HTERT RPE-1 (cell line): ENCODE data around the gene GAL3ST3.
"Not testable (repeated sequence)": the region's sequence is repeated elsewhere in the genome, so short reads cannot be mapped to it uniquely, and the experiment has no call there.

Experiments
- in situ Hi-C: fragments of 300-500 bp; cut with MboI; formaldehyde crosslinking; loops from 4 replicates; pipeline ENCODE4 v1.14.3; 2020; ENCODE audit warnings: low sequenced_read_pairs

The GAL3ST3 gene

GRCh38 chr11:66045177-66045639 lies 3.8 kb downstream of the GAL3ST3 start:
- in situ Hi-C loops, result no loop called here

DNA sequence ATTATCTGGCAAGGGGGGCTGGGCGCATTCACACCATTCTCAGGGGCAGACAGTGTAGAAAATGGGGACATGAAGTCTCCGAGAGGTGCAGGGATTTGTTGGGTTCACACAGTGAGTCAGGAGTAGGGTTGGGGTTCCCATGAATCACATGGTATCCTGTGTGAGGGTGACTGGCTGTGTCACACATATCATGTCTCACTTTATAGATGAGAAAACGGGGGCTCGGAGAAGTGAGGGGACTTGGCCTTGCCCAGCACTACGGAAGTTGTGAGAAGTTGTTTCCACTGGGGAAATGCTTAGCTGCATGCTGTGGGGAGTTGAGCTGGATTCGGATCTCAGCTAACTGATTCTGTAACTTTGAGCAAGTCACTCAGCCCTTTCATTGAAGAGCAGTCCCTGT lies 4.2 kb downstream of the GAL3ST3 start:
- in situ Hi-C loops, result no loop called here

- in situ Hi-C loops, result no loop called here
These were observed 5.7 kb downstream of the GAL3ST3 start for GRCh38 chr11:66042996-66043906.

DNA sequence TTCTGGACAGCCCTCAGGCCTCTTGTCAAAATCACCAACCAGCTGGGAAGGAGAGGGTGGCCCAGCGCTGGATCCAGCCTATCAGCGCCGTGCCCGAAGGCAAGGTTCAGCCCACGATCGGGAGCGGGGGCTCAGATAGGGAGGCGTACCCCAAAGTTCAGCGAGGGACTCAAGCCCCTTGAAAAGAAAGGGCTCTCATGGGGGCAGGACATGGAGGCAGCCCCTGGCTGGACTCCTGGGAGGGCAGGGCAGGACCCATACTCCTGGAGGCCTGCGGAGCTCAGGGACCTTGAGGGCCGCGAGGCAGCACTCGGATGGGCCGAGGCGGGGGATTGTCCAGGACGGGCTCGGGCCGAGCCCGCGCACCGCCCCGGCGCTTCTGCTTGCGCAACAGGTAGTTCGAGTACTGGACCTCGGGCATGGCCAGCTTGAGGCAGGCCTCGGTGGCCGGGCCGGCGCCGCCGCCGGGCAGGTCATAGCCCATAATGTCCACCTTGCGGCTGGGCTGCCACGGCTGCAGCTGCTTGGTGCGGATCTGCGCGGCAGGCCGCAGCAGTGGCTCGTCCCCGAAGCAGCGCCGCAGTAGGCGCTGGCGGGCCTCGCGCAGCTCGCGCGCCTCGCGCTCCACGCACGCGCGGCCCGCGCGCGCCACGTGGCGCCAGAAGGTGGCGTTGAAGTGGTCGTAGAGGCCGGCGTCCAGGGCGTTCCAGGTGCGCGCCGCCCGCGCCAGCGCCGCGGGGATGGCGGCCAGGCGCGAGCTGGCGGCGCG lies 6.5 kb downstream of the GAL3ST3 start:
- in situ Hi-C loops, result no loop called here

DNA sequence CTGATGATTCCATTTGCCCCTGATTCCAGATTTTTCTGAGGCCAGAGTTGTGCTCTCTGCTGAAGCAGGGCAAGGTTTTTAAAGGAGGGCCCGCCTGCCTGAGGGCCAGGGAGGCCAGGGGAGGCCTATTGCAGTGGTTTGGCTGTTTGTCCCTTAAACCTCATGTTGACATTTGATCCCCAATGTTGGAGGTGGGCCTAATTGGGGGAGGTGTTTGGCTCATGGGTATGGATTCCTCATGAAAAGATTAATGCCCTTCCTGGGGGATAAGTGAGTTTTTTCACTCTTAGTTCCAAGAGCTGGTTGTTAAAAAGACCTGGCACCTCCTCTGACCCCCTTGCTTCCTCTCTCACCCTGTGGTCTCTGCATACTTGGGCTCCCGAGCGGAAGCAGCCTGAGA lies 9.2 kb downstream of the GAL3ST3 start:
- in situ Hi-C loops, result no loop called here

- in situ Hi-C loops, result no loop called here
These were observed 11.6 kb downstream of the GAL3ST3 start for GRCh38 chr11:66037327-66037726.

- in situ Hi-C loops, result no loop called here
These were observed 12.6 kb downstream of the GAL3ST3 start for GRCh38 chr11:66036334-66036710.

DNA sequence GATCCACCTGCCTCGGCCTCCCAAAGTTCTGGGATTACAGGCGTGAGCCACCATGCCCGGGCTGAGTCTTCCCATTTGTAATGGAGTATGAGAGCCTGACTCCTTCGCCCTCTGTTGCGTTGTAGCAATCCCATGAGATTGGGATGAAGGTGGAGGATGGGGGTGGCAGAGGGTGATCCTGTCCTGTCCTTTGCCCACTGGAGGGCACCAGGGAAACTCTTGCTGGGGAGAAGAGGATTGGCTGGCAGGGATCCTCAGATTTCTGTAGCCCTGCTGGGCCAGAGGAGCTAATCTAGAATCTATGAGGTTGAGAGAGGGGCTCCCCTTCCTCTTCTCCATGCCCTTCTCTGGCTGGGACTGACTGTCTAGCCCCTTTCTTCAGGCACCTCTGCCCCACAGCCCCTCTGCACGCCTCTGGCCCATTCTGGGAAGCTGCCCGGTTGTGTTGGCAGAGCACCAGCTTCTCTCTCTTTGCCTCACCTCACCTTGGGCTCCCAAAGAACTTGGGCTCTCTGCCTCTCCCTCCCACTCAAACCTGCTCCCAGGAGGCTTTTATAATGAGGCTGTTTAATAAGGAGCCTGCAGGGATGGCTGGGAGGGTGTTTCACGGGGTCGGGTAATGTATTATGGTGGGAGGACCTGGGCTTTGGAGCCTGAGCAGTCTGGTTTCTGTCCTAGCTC lies 13.2 kb downstream of the GAL3ST3 start:
- in situ Hi-C loops, result no loop called here

- in situ Hi-C loops, result no loop called here
These were observed 15.8 kb downstream of the GAL3ST3 start for GRCh38 chr11:66032957-66033735.

GRCh38 chr11:66026017-66026529 lies 22.9 kb downstream of the GAL3ST3 start, which contains the start of gene CATSPER1:
Gene CATSPER1, minus strand, starts transcription at chr11:66026479. Its CDS starts 100 bp downstream, at chr11:66026379.
- in situ Hi-C loops, result no loop called here

GRCh38 chr11:66023186-66023440 lies 25.8 kb downstream of the GAL3ST3 start:
- in situ Hi-C loops, result not testable (repeated sequence)

GRCh38 chr11:66022401-66023185 lies 26.4 kb downstream of the GAL3ST3 start:
- in situ Hi-C loops, result no loop called here

- in situ Hi-C loops, result no loop called here
These were observed 28.2 kb downstream of the GAL3ST3 start for GRCh38 chr11:66020618-66021357.

DNA sequence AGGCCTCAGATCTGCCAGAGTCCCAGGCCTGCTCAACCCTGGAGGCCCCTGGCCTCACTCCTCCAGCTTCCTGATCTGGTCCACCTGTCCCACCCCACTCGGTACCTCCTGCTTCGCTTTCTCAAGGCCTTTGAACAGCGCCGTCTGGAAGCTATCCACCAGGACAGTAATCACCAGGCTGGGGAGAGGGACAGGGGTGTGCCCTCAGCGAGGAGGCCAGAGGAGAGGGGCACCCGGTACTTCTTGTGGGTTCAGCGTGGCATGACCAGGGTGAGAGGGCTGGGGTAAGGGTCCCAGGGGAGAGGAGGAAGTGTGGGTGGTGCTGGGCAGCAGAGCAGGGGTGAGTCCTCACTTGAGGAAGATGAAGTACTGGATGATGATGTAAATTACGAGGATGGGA lies 28.7 kb downstream of the GAL3ST3 start:
- in situ Hi-C loops, result no loop called here

DNA sequence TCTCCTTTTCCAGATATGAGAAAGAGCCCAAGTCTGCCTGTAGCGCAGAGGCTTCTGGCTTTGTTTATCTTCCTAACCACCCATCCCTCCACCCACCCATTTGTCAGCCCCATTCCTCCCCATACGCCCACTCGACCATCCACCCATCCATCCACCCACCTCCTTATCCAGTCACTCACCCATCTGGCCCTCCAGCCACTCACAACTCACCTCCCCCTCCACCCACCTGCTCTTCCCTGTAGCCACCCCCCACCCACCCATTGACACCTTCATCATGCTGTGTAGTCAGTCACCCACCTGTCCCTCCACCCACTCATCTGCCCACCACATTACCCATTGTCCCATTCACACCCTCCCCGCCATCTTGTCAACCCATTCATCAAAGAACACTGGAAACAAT lies 31.6 kb downstream of the GAL3ST3 start:
- in situ Hi-C loops, result no loop called here

DNA sequence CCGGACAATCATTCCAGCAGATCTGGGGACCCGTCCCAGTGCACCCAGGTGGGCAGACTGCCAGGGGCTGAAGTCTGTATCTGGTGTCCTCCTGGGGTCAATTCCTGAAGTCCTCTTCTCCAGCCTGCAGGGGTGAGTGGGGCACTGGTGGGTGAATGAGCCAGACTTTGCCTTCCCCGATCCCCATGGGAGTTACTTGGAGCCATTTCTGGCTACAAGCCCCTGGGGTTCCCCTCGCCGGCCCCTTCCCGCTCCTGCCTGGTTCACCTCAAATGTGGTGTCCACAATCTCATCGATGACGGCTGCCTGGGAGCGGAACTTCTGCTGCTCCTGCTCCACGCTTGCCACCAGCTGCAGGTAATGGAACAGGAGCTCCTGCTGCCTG lies 32.2 kb downstream of the GAL3ST3 start:
- in situ Hi-C loops, result no loop called here

DNA sequence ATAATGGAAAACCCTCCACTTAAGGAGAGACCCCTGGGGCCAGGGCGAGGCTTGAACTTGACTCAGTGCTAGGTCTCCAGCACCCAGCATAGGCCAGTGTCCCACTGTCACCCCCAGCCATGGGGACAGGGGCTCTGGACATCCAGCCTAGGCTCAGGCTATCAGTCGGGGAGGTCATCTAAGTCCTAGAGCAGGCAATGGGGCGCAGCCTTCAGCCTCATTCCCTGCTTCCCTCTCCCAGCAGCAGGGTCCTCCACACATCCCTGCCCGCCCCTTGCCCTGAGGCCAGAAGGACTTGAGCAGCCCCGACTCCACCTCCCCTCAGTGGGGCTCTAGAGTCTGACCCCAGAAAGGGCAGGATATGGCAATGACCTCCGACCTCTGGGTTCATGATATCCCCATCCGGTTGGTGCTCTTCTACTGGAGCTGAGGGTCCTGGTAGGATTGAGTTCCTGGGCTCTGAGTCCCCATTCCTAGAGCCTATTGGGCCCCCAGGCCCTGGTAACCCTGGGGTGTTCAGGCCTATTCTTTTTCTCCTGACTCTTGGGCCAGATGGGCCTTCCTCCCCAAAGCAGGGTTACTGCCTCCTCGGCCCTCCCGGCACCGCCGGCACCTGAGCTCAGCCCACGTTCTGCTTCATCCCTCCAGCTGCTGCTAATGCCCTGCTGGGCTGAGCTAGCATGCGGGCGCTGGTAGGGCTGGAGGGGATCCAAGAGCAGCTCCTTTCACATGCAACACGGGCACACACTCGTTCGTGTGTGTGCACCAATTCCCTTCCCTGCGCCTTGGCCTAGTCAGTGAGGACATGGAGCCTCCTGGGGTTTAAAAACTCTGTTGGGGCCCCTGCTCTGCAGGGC lies 32.8 kb downstream of the GAL3ST3 start:
- in situ Hi-C loops, result no loop called here

- in situ Hi-C loops, result no loop called here
These were observed 33.5 kb downstream of the GAL3ST3 start for GRCh38 chr11:66015454-66015881.
